SK-N-MC (cell line): ENCODE results near the gene ZNF497.

Experiments used
- EZH2 ChIP-seq: fragments of 200-600 bp; sonication (generic); IDR thresholded peaks from one replicate; pipeline ENCODE4 v1.6.1; 2017; ENCODE audit warnings: antibody characterized with exemption
- POLR2AphosphoS5 ChIP-seq: IDR thresholded peaks from 2 replicates; pipeline ENCODE4 v1.6.1; 2012; ENCODE audit warnings: mild to moderate bottlenecking, low read depth, low read length, borderline replicate concordance

DNA sequence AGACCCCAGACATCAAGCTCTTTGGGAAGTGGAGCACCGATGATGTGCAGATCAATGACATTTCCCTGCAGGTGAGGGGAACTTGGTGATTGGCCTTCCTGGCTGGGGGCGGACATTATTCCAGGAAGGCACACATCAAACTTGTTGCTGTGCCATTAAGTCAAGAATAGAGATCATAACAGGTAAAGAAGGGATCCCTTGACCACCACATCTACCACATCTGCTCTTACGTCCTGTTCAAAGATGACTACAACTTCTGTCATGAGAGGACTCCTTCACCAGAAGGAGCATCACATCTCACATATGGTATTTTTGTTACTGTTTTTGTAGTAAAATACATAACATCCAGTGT, 25.6 kb upstream of the ZNF497 start:
- TF ChIP-seq EZH2, result no peak
- TF ChIP-seq POLR2AphosphoS5, result no peak
